ENCODE measurements around the gene ERBB4. TPM values are rescaled to one million over a fixed set of nuclear protein-coding genes. Genes with fewer than 3 reads are reported as not detected.
"Not testable (repeated sequence)": the region's sequence is repeated elsewhere in the genome, so short reads cannot be mapped to it uniquely, and the experiment has no call there.

The ERBB4 gene
- total RNA-seq, 1 donor from 2014 or later = 9.2 TPM

GRCh38 chr2:211591426-211591825 is 947.2 kb downstream of the ERBB4 start:
- Mint-ChIP-seq H3K36me3 (peaks cover 5% of the 10 kb centered on the region), H3K27me3 (ENCODE audit: low read depth) (no peaks in the 10 kb centered on the region), H3K27ac (peak overlapping the region; percentile 90), H3K4me3 (peak overlapping the region; percentile 47), H3K9me3 (peaks cover 9% of the 10 kb centered on the region), H3K4me1 (peaks cover 37% of the 10 kb centered on the region)
- no peak for DNase-seq (ENCODE audit: low spot score in 2 of 2, unreplicated experiment in 2 of 2)
- no peak for TF ChIP-seq CTCF (IDR thresholded peaks at IDR 0.05; ENCODE audit: unreplicated experiment)

- H3K9me3 Mint-ChIP-seq = peaks cover 25% of the 10 kb centered on the region
- no peaks in the 10 kb centered on the region for H3K27me3 Mint-ChIP-seq (ENCODE audit: low read depth)
- no peak overlapping the region for H3K27ac Mint-ChIP-seq
- peaks cover 7% of the 10 kb centered on the region for H3K4me1 Mint-ChIP-seq
- no peak overlapping the region for H3K4me3 Mint-ChIP-seq
- no peak for TF ChIP-seq CTCF (IDR thresholded peaks at IDR 0.05; ENCODE audit: unreplicated experiment)
- no peak for DNase-seq (ENCODE audit: low spot score in 2 of 2, unreplicated experiment in 2 of 2)
- no peaks in the 10 kb centered on the region for H3K36me3 Mint-ChIP-seq
Observed at GRCh38 chr2:211568439-211568838, 970.2 kb downstream of the ERBB4 start.

- H3K27ac Mint-ChIP-seq = no peak overlapping the region
- no peaks in the 10 kb centered on the region for H3K36me3 Mint-ChIP-seq
- no peak for TF ChIP-seq CTCF (IDR thresholded peaks at IDR 0.05; ENCODE audit: unreplicated experiment)
- no peaks in the 10 kb centered on the region for H3K4me1 Mint-ChIP-seq
- DNase-seq (ENCODE audit: low spot score in 2 of 2, unreplicated experiment in 2 of 2) = no peak
- no peak overlapping the region for H3K4me3 Mint-ChIP-seq
- peaks cover 24% of the 10 kb centered on the region for H3K9me3 Mint-ChIP-seq
- H3K27me3 Mint-ChIP-seq (ENCODE audit: low read depth) = no peaks in the 10 kb centered on the region
Observed at GRCh38 chr2:211564441-211564840, 974.2 kb downstream of the ERBB4 start.

GRCh38 chr2:211545582-211545981 is 993.0 kb downstream of the ERBB4 start:
- Mint-ChIP-seq H3K4me3 (no peak overlapping the region), H3K4me1 (no peaks in the 10 kb centered on the region), H3K36me3 (no peaks in the 10 kb centered on the region), H3K9me3 (no peaks in the 10 kb centered on the region), H3K27me3 (ENCODE audit: low read depth) (no peaks in the 10 kb centered on the region), H3K27ac (no peak overlapping the region)
- no peak for DNase-seq (ENCODE audit: low spot score in 2 of 2, unreplicated experiment in 2 of 2)
- no peak for TF ChIP-seq CTCF (IDR thresholded peaks at IDR 0.05; ENCODE audit: unreplicated experiment)

- no peak for TF ChIP-seq CTCF (IDR thresholded peaks at IDR 0.05; ENCODE audit: unreplicated experiment)
- H3K27me3 Mint-ChIP-seq (ENCODE audit: low read depth) = no peaks in the 10 kb centered on the region
- H3K9me3 Mint-ChIP-seq = peaks cover 18% of the 10 kb centered on the region
- DNase-seq (ENCODE audit: low spot score in 2 of 2, unreplicated experiment in 2 of 2) = no peak
- peaks cover 12% of the 10 kb centered on the region for H3K4me1 Mint-ChIP-seq
- no peak overlapping the region for H3K4me3 Mint-ChIP-seq
- H3K36me3 Mint-ChIP-seq = peaks cover 4% of the 10 kb centered on the region
- peak overlapping the region; percentile 1 for H3K27ac Mint-ChIP-seq
Observed at GRCh38 chr2:211534632-211535031, 1004.0 kb downstream of the ERBB4 start.

- not testable (repeated sequence) for H3K27ac Mint-ChIP-seq; H3K4me1 Mint-ChIP-seq; H3K36me3 Mint-ChIP-seq; H3K27me3 Mint-ChIP-seq (ENCODE audit: low read depth); DNase-seq (ENCODE audit: low spot score in 2 of 2, unreplicated experiment in 2 of 2); H3K4me3 Mint-ChIP-seq
- H3K9me3 Mint-ChIP-seq = peaks cover 15% of the 10 kb centered on the region
Observed at GRCh38 chr2:211524248-211524647, 1014.4 kb downstream of the ERBB4 start.
